Testis (tissue), 3 donors: ENCODE measurements around the gene ZNF365. TPM values are rescaled to one million over a fixed set of nuclear protein-coding genes. Genes with fewer than 3 reads are reported as not detected.

ENCODE experiments used
- DNase-seq: peaks from one replicate; pipeline ENCODE4 v3.0.0-alpha.2; 2019
- H3K27ac ChIP-seq, 2 donors: fragments of 200-600 bp; sonication (generic); one replicate each; pipeline ENCODE4 v1.5.1; 2019
- H3K27me3 ChIP-seq: fragments of 200-600 bp; sonication (generic); one replicate; pipeline ENCODE4 v1.5.1; 2019
- H3K36me3 ChIP-seq: fragments of 200-600 bp; sonication (generic); one replicate; pipeline ENCODE4 v1.5.1; 2017; ENCODE audit warnings: low read depth; ENCODE audit errors: missing control alignments
- H3K4me1 ChIP-seq: fragments of 200-600 bp; sonication (generic); one replicate; pipeline ENCODE4 v1.5.1; 2019
- H3K4me3 ChIP-seq, 2 donors: fragments of 200-600 bp; sonication (generic); one replicate each; pipeline ENCODE4 v1.5.1; 2017 to 2019
- H3K9me3 ChIP-seq: fragments of 200-600 bp; sonication (generic); one replicate; pipeline ENCODE4 v1.5.1; 2017
- POLR2A ChIP-seq: fragments of 450-650 bp; IDR thresholded peaks from one replicate; pipeline ENCODE4 v1.6.1; 2017; ENCODE audit warnings: antibody characterized with exemption, mild to moderate bottlenecking, moderate library complexity
- WGBS, 2 donors: methylation state at CpG; one replicate each; pipeline ENCODE4 v1.1.5; 2018; 5-methylcytosine and 5-hydroxymethylcytosine counted together
- intact Hi-C: fragments of 100-400 bp; cut with DNase I; formaldehyde crosslinking; loops from one replicate; pipeline ENCODE4 v1.15.1; 2023; ENCODE audit warnings: low total_unique reads
- polyA plus RNA-seq: library from polyadenylated mRNA; stranded (reverse); fragments of 350-450 nt; fragmentation: Illumina TruSeq; extraction: RNeasy Lipid Tissue Mini Kit (QIAGEN cat#74804); gene quantifications from one replicate; pipeline ENCODE4 v1.2.3, GENCODE V29; 2014; ENCODE audit warnings: low read depth, low replicate concordance; ENCODE audit not compliant: insufficient read depth
- total RNA-seq, 2 donors: library from RNA; depleted of rRNA; stranded (reverse); fragments of >200 nt; gene quantifications; one replicate each; pipeline ENCODE4 v1.2.3, GENCODE V29; 2016
- TF ChIP-seq, protein P1 (sequence below), 3 experiments: fragments of 450-650 bp in 2 of 3; fragments of 200-600 bp in 1 of 3; sonication (generic) in 1 of 3; IDR thresholded peaks; one replicate each; pipeline ENCODE4 v1.5.1; 2016 to 2019; ENCODE audit warnings: antibody characterized with exemption in 3 of 3, mild to moderate bottlenecking in 2 of 3, moderate library complexity in 1 of 3

Gene ZNF365
- total and polyA plus RNA-seq, 3 donors from 2014 or later = 1.0 to 2.8 (median 1.2) TPM

DNA sequence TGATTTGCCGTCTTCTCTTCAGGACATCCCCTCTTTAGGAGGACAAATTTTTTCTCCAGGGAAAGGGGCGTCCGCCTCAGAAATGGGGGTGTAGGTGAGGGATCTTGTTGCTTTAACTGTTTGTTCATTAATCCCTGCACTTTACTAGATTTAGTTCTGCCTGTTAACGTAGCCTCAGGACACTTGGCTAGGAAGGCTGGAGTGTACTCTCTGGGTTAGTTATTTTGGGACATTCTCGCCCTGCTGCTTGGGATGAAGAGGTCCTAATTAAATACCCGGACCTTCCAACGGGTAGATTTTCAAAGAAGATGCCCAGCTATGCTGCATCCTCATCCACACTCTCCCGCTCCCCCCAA, 552 bp upstream of the ZNF365 start:
- DNase-seq = no peak
- no peak for TF ChIP-seq POLR2A
- TF ChIP-seq, protein P1, sequence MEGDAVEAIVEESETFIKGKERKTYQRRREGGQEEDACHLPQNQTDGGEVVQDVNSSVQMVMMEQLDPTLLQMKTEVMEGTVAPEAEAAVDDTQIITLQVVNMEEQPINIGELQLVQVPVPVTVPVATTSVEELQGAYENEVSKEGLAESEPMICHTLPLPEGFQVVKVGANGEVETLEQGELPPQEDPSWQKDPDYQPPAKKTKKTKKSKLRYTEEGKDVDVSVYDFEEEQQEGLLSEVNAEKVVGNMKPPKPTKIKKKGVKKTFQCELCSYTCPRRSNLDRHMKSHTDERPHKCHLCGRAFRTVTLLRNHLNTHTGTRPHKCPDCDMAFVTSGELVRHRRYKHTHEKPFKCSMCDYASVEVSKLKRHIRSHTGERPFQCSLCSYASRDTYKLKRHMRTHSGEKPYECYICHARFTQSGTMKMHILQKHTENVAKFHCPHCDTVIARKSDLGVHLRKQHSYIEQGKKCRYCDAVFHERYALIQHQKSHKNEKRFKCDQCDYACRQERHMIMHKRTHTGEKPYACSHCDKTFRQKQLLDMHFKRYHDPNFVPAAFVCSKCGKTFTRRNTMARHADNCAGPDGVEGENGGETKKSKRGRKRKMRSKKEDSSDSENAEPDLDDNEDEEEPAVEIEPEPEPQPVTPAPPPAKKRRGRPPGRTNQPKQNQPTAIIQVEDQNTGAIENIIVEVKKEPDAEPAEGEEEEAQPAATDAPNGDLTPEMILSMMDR (IDR thresholded peaks at IDR 0.05) = no peak
- H3K27ac ChIP-seq = peak overlapping the region in 1 of 2 donors; percentile 45
- intact Hi-C loops = no loop called here
- 11 to 17% methylated on average over 8 of the region's 8 CpGs for WGBS, 2 donors
- peak overlapping the region; percentile 62 to 66 for H3K4me3 ChIP-seq
- H3K27me3 ChIP-seq = no peaks in the 10 kb centered on the region
- no peaks in the 10 kb centered on the region for H3K36me3 ChIP-seq
- H3K4me1 ChIP-seq = peaks cover 4% of the 10 kb centered on the region
- no peaks in the 10 kb centered on the region for H3K9me3 ChIP-seq

DNA sequence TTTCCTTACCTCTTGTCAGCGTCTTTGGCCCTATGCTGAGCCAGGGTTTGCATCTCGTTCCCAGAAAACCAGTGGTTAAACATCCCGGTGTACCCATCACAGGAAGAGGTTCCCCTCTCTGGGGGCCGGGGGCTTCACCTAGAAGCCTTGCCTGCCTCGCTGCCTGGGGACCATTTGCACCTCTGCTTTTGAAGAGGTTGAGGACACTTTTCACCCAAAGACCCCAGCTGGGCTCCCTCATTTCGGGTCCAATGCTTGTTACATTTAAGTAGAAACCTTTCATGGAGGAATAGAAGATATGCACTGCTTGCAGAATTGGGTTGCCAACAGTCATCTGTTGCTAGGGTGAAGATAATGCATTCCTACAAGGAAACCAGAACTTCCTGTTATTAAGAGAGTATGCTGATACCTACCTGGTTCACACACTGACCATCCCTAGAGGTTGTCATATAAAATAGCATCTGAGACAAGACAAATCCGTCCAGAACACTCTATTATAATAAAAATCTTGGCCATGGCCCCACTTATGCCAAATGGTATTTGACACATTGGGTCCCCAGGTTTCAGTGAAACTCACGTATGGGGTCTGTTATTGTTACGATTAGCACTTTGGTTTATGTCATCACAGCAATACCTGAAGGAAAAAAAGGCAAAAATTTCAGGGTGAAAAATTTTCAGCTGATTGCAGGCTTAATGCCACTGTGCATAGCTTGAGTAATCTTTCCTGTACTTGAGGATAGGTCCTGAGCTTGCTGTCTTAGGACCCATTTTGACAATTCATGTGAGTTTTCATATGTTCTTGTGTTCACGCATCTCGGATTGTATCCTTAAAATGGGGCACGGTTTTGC, 917 bp downstream of the ZNF365 start:
- Histone ChIP-seq H3K27ac (no peak overlapping the region), H3K9me3 (no peaks in the 10 kb centered on the region), H3K4me1 (peaks cover 4% of the 10 kb centered on the region), H3K4me3 (peak overlapping the region in 1 of 2 donors; percentile 66), H3K36me3 (no peaks in the 10 kb centered on the region), H3K27me3 (no peaks in the 10 kb centered on the region)
- no peak for DNase-seq
- TF ChIP-seq POLR2A = no peak
- TF ChIP-seq, protein P1 (IDR thresholded peaks at IDR 0.05) = no peak
- 54 to 60% methylated on average over 12 of the region's 12 CpGs for WGBS, 2 donors
- intact Hi-C loops = no loop called here

DNA sequence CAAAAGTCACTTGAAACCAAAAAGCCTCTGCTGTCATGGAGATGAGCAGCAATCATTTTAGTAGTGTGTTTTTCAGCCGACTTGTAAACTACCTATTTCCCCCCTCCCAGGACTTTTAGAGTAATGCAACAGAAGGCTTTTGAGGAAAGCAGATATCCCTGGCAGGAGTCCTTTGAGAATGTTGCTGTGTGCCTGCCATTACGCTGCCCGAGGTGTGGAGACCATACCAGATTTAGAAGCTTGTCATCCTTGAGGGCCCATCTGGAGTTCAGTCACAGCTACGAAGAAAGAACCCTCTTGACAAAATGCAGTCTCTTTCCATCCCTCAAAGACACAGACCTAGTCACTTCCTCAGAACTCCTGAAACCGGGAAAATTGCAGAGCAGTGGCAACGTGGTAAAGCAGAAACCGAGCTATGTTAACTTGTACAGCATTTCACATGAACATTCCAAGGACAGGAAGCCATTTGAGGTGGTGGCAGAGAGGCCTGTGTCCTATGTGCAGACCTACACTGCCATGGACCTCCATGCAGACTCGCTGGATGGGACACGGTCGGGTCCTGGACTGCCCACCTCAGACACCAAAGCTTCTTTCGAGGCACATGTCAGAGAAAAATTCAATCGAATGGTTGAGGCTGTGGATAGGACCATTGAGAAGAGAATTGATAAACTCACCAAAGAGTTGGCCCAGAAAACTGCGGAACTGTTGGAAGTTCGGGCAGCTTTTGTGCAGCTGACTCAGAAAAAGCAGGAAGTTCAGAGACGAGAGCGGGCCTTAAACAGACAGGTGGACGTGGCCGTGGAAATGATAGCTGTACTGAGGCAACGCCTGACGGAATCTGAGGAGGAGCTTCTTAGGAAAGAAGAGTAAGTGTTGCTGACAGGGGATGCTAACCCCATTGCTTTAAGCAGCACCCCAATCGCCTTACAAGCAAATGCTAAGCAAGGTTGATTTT, 2.2 kb downstream of the ZNF365 start:
- 81 to 87% methylated on average over 21 of the region's 21 CpGs for WGBS, 2 donors
- H3K36me3 ChIP-seq = no peaks in the 10 kb centered on the region

DNA sequence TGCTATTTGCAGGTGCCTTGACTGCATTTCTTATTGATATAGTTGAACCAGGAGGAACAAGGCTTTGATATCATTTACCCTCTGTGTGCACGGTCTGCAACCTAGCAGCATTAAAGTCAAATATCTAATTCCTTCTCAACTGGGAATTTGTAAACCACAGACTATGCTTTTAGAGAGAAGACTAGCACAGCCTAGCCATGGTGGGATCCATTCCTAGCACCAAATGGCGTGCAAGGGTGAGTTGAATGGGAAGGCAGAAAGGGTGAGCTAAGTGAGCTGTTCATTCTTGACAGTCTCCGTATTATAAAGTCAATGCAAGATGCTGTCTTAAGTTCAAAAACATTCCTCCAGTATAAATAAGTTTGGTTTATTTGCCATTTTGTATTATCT, 2.9 kb downstream of the ZNF365 start:
- Histone ChIP-seq H3K4me1 (peaks cover 4% of the 10 kb centered on the region), H3K27me3 (no peaks in the 10 kb centered on the region), H3K4me3 (no peak overlapping the region), H3K36me3 (no peaks in the 10 kb centered on the region), H3K27ac (no peak overlapping the region), H3K9me3 (no peaks in the 10 kb centered on the region)
- TF ChIP-seq POLR2A = no peak
- TF ChIP-seq, protein P1 (IDR thresholded peaks at IDR 0.05) = no peak
- intact Hi-C loops = no loop called here
- WGBS, 2 donors = 84 to 95% methylated on average over 3 of the region's 3 CpGs
- no peak for DNase-seq

More for the DNA sequence above, 2.2 kb downstream of the ZNF365 start:
- H3K4me1 ChIP-seq = peaks cover 4% of the 10 kb centered on the region
- no peak for DNase-seq
- no peaks in the 10 kb centered on the region for H3K9me3 ChIP-seq
- no peak overlapping the region for H3K27ac ChIP-seq
- H3K27me3 ChIP-seq = no peaks in the 10 kb centered on the region
- no peak overlapping the region for H3K4me3 ChIP-seq
- TF ChIP-seq POLR2A = no peak
- TF ChIP-seq, protein P1 (IDR thresholded peaks at IDR 0.05) = no peak
- intact Hi-C loops = no loop called here
